ENCODE data around the gene TRIM10. TPM values are rescaled to one million over a fixed set of nuclear protein-coding genes. Genes with fewer than 3 reads are reported as not detected.

TRIM10 gene
- total RNA-seq, 1 donor from 2014 or later = not detected

Other genes starting within 250 kb of the TRIM10 start
- 519 and 1,118 TPM in 2 replicates for gene HLA-A, start 218.7 kb downstream of the TRIM10 start, total RNA-seq
- gene POLR1H, start 99.9 kb downstream of the TRIM10 start, total RNA-seq = 30.3 and 36.2 TPM in 2 replicates
- gene PPP1R11, start 94.0 kb downstream of the TRIM10 start, total RNA-seq = 8.6 and 12.0 TPM in 2 replicates
- gene RNF39, start 85.4 kb downstream of the TRIM10 start, total RNA-seq = not detected in 2 replicates
- not detected in 2 replicates for gene TRIM31, start 48.1 kb downstream of the TRIM10 start, total RNA-seq
- not detected in 2 replicates for gene TRIM40, start 25.1 kb downstream of the TRIM10 start, total RNA-seq
- not detected in 2 replicates for gene TRIM15, start 2.3 kb upstream of the TRIM10 start, total RNA-seq
- gene TRIM26, start 52.2 kb upstream of the TRIM10 start, total RNA-seq = 18.5 and 23.6 TPM in 2 replicates
- 7.6 and 12.1 TPM in 2 replicates for gene TRIM39, start 165.7 kb upstream of the TRIM10 start, total RNA-seq
- 15.7 and 19.8 TPM in 2 replicates for gene RPP21, start 183.9 kb upstream of the TRIM10 start, total RNA-seq